Measurements from ENCODE around the gene GPR39.

DNA sequence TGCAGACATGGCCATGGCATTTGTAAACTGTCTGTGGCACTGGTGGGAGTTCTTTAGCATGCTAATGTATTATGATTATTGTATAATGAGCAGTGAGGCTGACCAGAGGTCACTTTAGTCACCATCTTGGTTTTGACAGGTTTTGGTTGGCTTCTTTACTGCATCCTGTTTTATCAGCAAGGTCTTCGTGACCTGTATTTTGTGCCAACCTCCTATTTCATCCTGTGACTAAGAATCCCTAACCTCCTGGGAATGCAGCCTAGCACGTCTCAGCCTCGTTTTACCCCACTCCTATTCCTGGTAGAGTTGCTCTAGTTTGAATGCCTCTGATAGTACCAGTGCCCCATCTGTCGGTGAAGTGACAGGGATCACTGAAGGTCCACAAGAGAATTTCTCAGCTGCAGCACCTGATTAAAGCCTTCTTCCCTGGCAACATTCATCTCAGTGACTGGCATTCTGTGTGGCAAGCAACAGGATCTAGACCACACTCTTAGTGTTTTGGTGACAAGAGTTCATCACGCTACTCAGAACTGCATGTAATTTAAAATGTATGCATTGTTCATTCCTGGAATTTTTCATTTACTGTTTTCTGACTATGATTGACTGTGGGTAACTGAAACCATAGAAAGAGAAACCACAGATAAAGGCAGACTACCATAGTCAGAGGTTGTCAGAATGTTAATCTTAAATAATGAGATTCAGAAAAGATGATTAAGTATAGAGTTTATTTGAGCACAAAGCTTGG, 43.0 kb upstream of the GPR39 start:
- TF ChIP-seq CTCF (IDR thresholded peaks at IDR 0.05) (no peak), EP300 (IDR thresholded peaks at IDR 0.05) (no peak)
